ENCODE results near the gene ACRV1.

Gene ACRV1

DNA sequence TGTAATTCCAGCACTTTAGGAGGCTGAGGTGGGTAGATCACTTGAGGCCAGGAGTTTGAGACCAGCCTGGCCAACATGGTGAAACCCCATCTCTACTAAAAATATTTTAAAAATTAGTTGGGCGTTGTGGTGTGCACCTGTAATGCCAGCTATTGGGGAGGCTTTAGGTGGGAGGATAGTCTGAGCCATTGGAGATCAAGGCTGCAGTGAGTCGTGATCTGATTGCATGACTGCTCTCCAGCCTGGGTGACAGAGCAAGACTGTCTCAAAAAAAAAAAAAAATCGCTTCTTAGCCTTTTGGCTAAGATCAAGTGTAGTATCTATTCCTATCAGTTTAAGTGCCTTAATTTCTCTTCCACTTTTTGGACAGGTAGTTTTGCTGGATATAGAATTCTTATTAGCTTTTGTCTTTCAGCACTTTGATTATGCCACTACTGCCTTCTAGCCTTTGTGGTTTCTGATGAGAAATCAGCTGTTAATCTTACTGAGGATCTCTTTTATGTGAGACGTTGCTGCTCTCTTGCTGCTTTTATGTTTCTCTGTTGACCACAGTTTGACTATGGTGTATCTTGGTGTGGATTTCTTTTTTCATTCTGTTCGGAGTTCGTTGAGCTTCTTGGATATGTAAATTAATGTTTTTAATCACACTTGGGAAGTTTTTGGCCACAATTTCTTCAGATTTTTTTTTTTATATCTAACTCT lies 31.0 kb downstream of the ACRV1 start:
- Histone ChIP-seq H3K9ac (ENCODE audit: low read length) (no peak overlapping the region), H3K36me3 (ENCODE audit: control insufficient read depth, insufficient read depth, low read length, severe bottlenecking) (no peaks in the 10 kb centered on the region), H3K27me3 (replicated peaks; ENCODE audit: control insufficient read depth, insufficient read depth, low read length) (no peaks in the 10 kb centered on the region), H3K9me3 (ENCODE audit: control insufficient read depth, low read length) (no peaks in the 10 kb centered on the region), H3K4me1 (ENCODE audit: control insufficient read depth, insufficient read depth, low read length) (no peaks in the 10 kb centered on the region), H3K4me3 (ENCODE audit: low read length) (no peak overlapping the region)
- DNase-seq (ENCODE audit: low read depth): no peak

DNA sequence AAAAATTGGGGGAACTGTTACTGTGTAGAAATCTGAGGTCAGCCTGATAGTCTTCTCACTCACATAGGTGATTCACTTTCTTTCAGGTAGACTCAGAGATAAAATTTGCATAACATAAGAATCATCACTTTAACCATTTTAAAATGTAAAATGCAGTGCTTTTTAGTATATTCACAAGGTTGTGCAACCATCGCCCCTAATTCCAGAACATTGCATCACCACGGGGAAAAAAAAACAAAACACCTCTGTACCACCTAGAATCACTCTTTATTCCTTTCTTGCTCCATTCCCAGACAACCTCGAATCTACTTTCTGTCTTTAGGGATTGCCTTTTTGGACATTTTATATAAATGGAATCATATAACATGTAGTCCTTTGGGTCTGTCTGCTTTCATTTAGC lies 34.8 kb downstream of the ACRV1 start:
- H3K9ac ChIP-seq (ENCODE audit: low read length): no peak overlapping the region
- DNase-seq (ENCODE audit: low read depth): no peak
- no peaks in the 10 kb centered on the region for H3K27me3 ChIP-seq (replicated peaks; ENCODE audit: control insufficient read depth, insufficient read depth, low read length)
- H3K4me3 ChIP-seq (ENCODE audit: low read length): no peak overlapping the region
- no peaks in the 10 kb centered on the region for H3K4me1 ChIP-seq (ENCODE audit: control insufficient read depth, insufficient read depth, low read length)
- no peaks in the 10 kb centered on the region for H3K36me3 ChIP-seq (ENCODE audit: control insufficient read depth, insufficient read depth, low read length, severe bottlenecking)
- H3K9me3 ChIP-seq (ENCODE audit: control insufficient read depth, low read length): no peaks in the 10 kb centered on the region

DNA sequence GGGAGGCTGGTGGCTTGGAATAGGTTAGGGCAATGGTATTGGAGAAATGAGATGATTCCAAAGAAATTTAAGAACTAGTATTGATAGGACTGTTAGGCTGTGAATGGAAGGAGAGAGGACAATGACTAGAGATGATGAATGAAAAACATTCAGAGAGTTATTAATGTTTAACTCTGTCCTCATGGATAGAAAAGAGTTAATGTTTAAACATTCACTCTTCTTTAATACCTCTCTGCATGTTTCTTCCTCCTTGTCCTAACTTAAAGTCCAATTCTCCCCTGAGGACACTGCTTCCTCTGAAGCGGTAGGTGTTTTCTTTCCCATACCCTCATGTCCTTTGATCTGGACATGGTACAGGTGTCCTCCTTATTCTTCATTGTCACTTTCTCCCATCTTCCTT lies 42.3 kb downstream of the ACRV1 start:
- Histone ChIP-seq H3K4me3 (ENCODE audit: low read length) (no peak overlapping the region), H3K9ac (ENCODE audit: low read length) (no peak overlapping the region), H3K9me3 (ENCODE audit: control insufficient read depth, low read length) (no peaks in the 10 kb centered on the region), H3K36me3 (ENCODE audit: control insufficient read depth, insufficient read depth, low read length, severe bottlenecking) (peaks cover 8% of the 10 kb centered on the region), H3K4me1 (ENCODE audit: control insufficient read depth, insufficient read depth, low read length) (no peaks in the 10 kb centered on the region), H3K27me3 (replicated peaks; ENCODE audit: control insufficient read depth, insufficient read depth, low read length) (no peaks in the 10 kb centered on the region)
- no peak for DNase-seq (ENCODE audit: low read depth)

DNA sequence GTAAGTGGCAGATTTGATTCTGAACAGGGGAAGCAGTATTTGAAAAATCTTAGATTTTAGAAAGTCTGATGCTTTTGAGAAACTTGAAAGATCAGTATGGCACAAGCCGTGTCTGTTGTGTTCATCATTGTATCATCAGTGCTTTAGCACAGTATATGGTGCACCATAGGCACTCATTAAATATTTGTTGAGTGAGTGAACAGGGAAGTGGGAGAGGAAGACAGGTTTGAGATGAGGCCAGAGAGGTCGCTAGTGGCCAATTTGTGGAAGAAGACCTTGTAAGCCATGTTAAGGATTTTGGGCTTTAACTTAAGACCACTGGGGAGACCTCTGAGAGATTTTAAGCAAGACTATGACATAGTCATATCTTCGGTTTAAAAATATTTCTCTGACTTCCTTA lies 42.8 kb downstream of the ACRV1 start:
- peaks cover 10% of the 10 kb centered on the region for H3K36me3 ChIP-seq (ENCODE audit: control insufficient read depth, insufficient read depth, low read length, severe bottlenecking)
- no peak for DNase-seq (ENCODE audit: low read depth)
- no peaks in the 10 kb centered on the region for H3K9me3 ChIP-seq (ENCODE audit: control insufficient read depth, low read length)
- no peaks in the 10 kb centered on the region for H3K4me1 ChIP-seq (ENCODE audit: control insufficient read depth, insufficient read depth, low read length)
- no peaks in the 10 kb centered on the region for H3K27me3 ChIP-seq (replicated peaks; ENCODE audit: control insufficient read depth, insufficient read depth, low read length)
- no peak overlapping the region for H3K9ac ChIP-seq (ENCODE audit: low read length)
- no peak overlapping the region for H3K4me3 ChIP-seq (ENCODE audit: low read length)

DNA sequence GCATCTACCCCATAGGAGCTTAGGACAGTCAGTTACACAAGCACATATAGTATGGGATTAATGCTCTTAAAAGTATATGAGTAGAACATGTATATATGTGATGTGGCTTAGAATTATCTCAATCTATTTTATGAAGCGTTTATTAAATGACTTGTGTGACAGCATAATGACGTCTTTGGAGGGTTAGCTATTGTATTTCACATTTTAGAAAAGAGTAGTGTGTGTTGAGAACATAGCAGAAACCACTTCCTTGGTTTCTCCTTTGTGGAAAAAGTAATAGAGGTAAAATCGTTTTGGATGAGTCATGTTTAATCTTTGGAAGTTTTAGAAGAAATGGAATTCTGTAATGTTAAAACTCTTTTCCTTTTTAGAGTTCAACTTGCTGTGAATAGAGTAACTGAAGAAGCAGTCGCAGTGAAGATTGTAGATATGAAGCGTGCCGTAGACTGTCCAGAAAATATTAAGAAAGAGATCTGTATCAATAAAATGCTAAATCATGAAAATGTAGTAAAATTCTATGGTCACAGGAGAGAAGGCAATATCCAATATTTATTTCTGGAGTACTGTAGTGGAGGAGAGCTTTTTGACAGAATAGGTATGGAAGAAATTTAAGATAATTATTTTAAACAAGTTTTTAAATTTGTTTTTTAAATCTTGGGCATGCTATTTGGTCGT lies 53.3 kb downstream of the ACRV1 start:
- peak overlapping the region; percentile 97 for H3K9ac ChIP-seq (ENCODE audit: low read length)
- H3K4me1 ChIP-seq (ENCODE audit: control insufficient read depth, insufficient read depth, low read length): peaks cover 12% of the 10 kb centered on the region
- no peaks in the 10 kb centered on the region for H3K27me3 ChIP-seq (replicated peaks; ENCODE audit: control insufficient read depth, insufficient read depth, low read length)
- H3K9me3 ChIP-seq (ENCODE audit: control insufficient read depth, low read length): no peaks in the 10 kb centered on the region
- no peaks in the 10 kb centered on the region for H3K36me3 ChIP-seq (ENCODE audit: control insufficient read depth, insufficient read depth, low read length, severe bottlenecking)
- DNase-seq (ENCODE audit: low read depth): peak; percentile 27
- peak overlapping the region; percentile 83 for H3K4me3 ChIP-seq (ENCODE audit: low read length)

DNA sequence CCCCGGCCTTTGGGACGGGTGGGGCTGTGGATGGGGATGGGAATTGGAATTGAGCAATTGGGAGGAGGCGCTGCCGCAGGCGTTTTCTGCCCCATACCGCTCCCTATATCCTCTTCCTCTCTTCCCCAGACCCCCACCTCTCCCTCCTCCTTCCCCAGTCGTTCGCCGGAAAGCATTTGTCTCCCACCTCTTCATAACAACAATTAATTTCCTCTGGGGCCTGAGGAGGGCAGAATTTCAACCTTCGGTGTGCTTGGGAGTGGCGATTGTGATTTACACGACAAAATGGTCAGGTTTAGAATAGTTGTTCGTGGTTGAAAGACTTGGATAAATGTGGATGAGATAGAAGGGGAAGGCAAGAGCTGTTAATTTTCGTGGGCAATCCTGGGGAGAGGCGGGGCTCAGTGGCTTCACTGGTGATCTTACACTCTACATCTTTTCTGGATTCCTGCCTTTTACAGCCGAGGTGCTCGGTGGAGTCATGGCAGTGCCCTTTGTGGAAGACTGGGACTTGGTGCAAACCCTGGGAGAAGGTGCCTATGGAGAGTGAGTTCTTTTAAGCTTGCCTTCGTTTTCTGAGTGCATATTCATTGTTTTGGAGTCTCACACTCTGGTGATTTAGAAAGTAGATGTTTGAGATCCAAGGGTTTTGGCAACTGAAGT lies 54.2 kb downstream of the ACRV1 start:
- Histone ChIP-seq H3K9ac (ENCODE audit: low read length) (peak overlapping the region; percentile 97), H3K9me3 (ENCODE audit: control insufficient read depth, low read length) (no peaks in the 10 kb centered on the region), H3K4me1 (ENCODE audit: control insufficient read depth, insufficient read depth, low read length) (peaks cover 20% of the 10 kb centered on the region), H3K4me3 (ENCODE audit: low read length) (peak overlapping the region; percentile 83), H3K27me3 (replicated peaks; ENCODE audit: control insufficient read depth, insufficient read depth, low read length) (no peaks in the 10 kb centered on the region), H3K36me3 (ENCODE audit: control insufficient read depth, insufficient read depth, low read length, severe bottlenecking) (peaks cover 4% of the 10 kb centered on the region)
- peak; percentile 89 for DNase-seq (ENCODE audit: low read depth)

DNA sequence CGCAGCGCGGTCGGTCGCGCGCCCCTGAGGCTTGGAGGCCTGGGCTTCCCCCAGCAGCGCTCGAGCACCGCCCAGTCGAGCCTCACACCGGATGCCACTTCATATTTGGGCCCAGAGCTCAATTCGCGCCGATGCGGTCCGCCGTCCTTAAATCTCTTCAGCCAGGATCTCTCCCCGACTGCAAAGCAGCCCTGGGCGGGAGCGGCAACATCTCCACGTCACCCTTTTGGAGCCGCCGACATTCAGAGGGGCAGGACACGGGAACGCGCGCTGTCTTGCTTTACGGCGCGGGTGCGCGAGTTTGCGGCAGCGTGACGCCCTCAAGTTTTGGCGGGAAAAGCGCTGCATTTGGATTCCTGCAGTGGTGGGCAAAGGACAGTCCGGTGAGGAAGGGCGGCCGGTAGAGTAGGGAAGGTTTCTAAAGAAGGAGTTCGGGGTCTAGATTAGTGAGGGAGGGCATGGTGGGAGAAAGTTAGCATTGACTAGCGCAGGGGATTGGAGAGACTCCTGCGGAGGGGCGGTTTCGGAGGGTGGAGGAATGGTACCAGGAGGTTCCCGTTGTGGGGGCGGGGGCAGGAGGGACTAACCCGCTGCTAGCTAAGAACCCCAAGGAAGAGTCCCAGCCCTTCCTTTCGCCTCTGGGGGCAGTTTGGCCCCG lies 54.9 kb downstream of the ACRV1 start:
- no peaks in the 10 kb centered on the region for H3K27me3 ChIP-seq (replicated peaks; ENCODE audit: control insufficient read depth, insufficient read depth, low read length)

DNA sequence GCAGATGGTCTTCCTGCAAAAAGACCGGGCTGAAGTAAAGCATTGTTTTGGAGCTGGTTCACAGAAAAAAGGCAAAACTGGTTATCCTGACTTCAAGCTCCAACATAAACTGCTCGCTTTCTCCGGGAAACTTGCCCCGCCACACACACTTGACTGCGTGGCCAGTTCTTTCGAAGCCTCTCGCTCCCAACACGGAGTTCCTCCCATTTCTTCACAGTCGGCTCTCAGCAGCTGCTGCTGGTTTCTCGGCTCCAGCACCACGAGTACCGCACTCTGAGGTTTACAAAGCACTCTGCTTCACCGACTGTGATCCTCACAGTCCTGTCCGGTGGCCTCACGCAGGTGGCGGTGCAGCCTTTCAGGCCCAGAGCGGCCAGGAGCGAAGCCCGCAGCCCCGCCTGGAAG lies 55.4 kb downstream of the ACRV1 start:
- no peaks in the 10 kb centered on the region for H3K9me3 ChIP-seq (ENCODE audit: control insufficient read depth, low read length)
- peak overlapping the region; percentile 83 for H3K4me3 ChIP-seq (ENCODE audit: low read length)
- H3K9ac ChIP-seq (ENCODE audit: low read length): peak overlapping the region; percentile 97
- DNase-seq (ENCODE audit: low read depth): no peak
- no peaks in the 10 kb centered on the region for H3K27me3 ChIP-seq (replicated peaks; ENCODE audit: control insufficient read depth, insufficient read depth, low read length)
- H3K36me3 ChIP-seq (ENCODE audit: control insufficient read depth, insufficient read depth, low read length, severe bottlenecking): peaks cover 16% of the 10 kb centered on the region
- peaks cover 24% of the 10 kb centered on the region for H3K4me1 ChIP-seq (ENCODE audit: control insufficient read depth, insufficient read depth, low read length)

More for the DNA sequence above, 54.9 kb downstream of the ACRV1 start:
- no peaks in the 10 kb centered on the region for H3K9me3 ChIP-seq (ENCODE audit: control insufficient read depth, low read length)
- peak overlapping the region; percentile 97 for H3K9ac ChIP-seq (ENCODE audit: low read length)
- peaks cover 24% of the 10 kb centered on the region for H3K4me1 ChIP-seq (ENCODE audit: control insufficient read depth, insufficient read depth, low read length)
- DNase-seq (ENCODE audit: low read depth): peak; percentile 94
- peak overlapping the region; percentile 83 for H3K4me3 ChIP-seq (ENCODE audit: low read length)
- peaks cover 11% of the 10 kb centered on the region for H3K36me3 ChIP-seq (ENCODE audit: control insufficient read depth, insufficient read depth, low read length, severe bottlenecking)

DNA sequence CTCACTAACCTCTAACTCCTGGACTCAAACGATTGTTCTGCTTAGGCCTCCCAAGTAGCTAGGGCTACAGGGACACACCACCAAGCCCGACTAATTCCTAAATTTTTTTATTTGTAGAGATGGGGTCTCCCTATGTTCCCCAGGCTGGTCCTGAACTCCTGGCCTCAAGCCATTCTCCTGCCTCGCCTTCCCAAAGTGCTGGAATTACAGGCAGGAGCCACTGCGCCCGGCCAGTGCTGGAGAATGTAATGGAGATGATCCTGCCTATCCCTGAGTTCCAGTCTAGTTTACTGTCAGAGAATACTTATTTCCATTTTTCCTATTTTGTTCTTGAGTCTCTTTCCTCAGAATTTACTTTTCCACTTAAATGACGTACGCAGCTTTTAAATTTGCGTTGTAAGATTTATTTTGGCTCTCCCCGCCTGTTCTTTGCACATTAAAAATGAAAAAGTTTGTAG lies 55.9 kb downstream of the ACRV1 start, which contains the start of gene CHEK1:
CHEK1 (plus strand) TSS at position 408 of the 458 bp plus-strand sequence. CDS start 1,606 bp downstream, outside the sequence.
- peak within 1 kb of the TSS; percentile 83 for H3K4me3 ChIP-seq (ENCODE audit: low read length)
- H3K9ac ChIP-seq (ENCODE audit: low read length): peak within 1 kb of the TSS; percentile 97
- H3K4me1 ChIP-seq (ENCODE audit: control insufficient read depth, insufficient read depth, low read length): peaks cover 24% of the 10 kb centered on the region
- no peak for DNase-seq (ENCODE audit: low read depth)
- H3K36me3 ChIP-seq (ENCODE audit: control insufficient read depth, insufficient read depth, low read length, severe bottlenecking): peaks cover 21% of the 10 kb centered on the region
- H3K27me3 ChIP-seq (replicated peaks; ENCODE audit: control insufficient read depth, insufficient read depth, low read length): no peaks in the 10 kb centered on the region
- no peaks in the 10 kb centered on the region for H3K9me3 ChIP-seq (ENCODE audit: control insufficient read depth, low read length)

DNA sequence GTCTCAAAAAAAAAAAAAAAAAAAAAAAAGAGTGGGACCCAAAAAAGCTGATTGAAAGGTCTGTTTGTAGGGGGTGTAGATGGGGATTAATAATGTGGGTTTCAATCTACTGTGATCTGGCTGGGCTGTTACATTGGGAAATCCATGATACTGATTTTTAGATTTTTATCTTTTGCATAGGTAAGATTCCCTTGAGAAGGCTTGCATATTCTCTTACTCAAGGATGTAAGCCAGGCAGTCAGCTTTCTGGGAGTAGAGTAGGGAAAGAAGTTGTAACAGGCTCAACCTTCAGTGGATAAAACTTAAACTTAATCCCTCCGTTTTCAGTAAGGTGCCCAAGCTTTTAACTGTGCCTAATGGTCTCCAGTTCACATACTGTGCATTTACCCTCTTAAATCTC lies 57.6 kb downstream of the ACRV1 start:
- Histone ChIP-seq H3K36me3 (ENCODE audit: control insufficient read depth, insufficient read depth, low read length, severe bottlenecking) (peaks cover 38% of the 10 kb centered on the region), H3K9ac (ENCODE audit: low read length) (no peak overlapping the region), H3K4me1 (ENCODE audit: control insufficient read depth, insufficient read depth, low read length) (peaks cover 24% of the 10 kb centered on the region), H3K9me3 (ENCODE audit: control insufficient read depth, low read length) (no peaks in the 10 kb centered on the region), H3K4me3 (ENCODE audit: low read length) (no peak overlapping the region), H3K27me3 (replicated peaks; ENCODE audit: control insufficient read depth, insufficient read depth, low read length) (no peaks in the 10 kb centered on the region)
- no peak for DNase-seq (ENCODE audit: low read depth)

DNA sequence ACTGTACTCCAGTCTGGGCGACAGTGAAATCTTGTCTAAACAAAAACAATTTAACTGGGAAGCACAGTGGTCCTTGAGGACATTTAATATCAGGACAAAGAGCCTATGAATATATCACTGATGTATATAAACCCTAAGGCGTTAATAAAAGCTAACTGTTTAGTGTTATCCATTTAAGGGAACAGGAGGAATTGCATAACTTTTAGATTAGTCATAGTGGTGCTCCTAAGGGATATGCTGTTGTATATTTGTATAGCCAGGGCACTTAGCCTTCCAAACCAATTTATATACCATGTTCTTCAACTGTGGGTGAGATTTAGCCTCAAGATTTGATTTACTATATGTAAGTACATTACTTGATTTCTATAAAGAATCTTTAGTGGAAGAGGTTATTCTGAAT lies 58.7 kb downstream of the ACRV1 start:
- peaks cover 22% of the 10 kb centered on the region for H3K4me1 ChIP-seq (ENCODE audit: control insufficient read depth, insufficient read depth, low read length)
- H3K36me3 ChIP-seq (ENCODE audit: control insufficient read depth, insufficient read depth, low read length, severe bottlenecking): peaks cover 48% of the 10 kb centered on the region
- no peaks in the 10 kb centered on the region for H3K27me3 ChIP-seq (replicated peaks; ENCODE audit: control insufficient read depth, insufficient read depth, low read length)
- no peaks in the 10 kb centered on the region for H3K9me3 ChIP-seq (ENCODE audit: control insufficient read depth, low read length)
- no peak overlapping the region for H3K4me3 ChIP-seq (ENCODE audit: low read length)
- peak; percentile 52 for DNase-seq (ENCODE audit: low read depth)
- no peak overlapping the region for H3K9ac ChIP-seq (ENCODE audit: low read length)
